DND-41 (cell line): ENCODE results near the gene TPO.

ENCODE experiments used
- EZH2 ChIP-seq: IDR thresholded peaks from 3 replicates; pipeline ENCODE4 v1.6.1; 2012; ENCODE audit warnings: borderline replicate concordance, low read depth, mild to moderate bottlenecking, moderate library complexity, low read length, inconsistent platforms; ENCODE audit not compliant: severe bottlenecking
- TF ChIP-seq, protein P1 (sequence below): IDR thresholded peaks from 2 replicates; pipeline ENCODE4 v1.5.1; 2012; ENCODE audit warnings: borderline replicate concordance, low read length, moderate library complexity, mild to moderate bottlenecking; ENCODE audit not compliant: poor library complexity, severe bottlenecking; ENCODE audit errors: extremely low read depth

GRCh38 chr2:1422131-1422530, 8.9 kb downstream of the TPO start:
- TF ChIP-seq, protein P1, sequence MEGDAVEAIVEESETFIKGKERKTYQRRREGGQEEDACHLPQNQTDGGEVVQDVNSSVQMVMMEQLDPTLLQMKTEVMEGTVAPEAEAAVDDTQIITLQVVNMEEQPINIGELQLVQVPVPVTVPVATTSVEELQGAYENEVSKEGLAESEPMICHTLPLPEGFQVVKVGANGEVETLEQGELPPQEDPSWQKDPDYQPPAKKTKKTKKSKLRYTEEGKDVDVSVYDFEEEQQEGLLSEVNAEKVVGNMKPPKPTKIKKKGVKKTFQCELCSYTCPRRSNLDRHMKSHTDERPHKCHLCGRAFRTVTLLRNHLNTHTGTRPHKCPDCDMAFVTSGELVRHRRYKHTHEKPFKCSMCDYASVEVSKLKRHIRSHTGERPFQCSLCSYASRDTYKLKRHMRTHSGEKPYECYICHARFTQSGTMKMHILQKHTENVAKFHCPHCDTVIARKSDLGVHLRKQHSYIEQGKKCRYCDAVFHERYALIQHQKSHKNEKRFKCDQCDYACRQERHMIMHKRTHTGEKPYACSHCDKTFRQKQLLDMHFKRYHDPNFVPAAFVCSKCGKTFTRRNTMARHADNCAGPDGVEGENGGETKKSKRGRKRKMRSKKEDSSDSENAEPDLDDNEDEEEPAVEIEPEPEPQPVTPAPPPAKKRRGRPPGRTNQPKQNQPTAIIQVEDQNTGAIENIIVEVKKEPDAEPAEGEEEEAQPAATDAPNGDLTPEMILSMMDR: no peak
- no peak for TF ChIP-seq EZH2
